ENCODE data around the gene KIR3DL3.
"Not testable (repeated sequence)": the region's sequence is repeated elsewhere in the genome, so short reads cannot be mapped to it uniquely, and the experiment has no call there.

KIR3DL3 gene

GRCh38 chr19:54738306-54738705 is 14.1 kb downstream of the KIR3DL3 start, which contains the start of gene KIR2DL3:
KIR2DL3 (plus strand) TSS chr19:54738513; CDS start chr19:54738546, 33 bp downstream.
- DNase-seq: not testable (repeated sequence)

GRCh38 chr19:54738715-54739114 is 14.5 kb downstream of the KIR3DL3 start:
- no peak for DNase-seq

DNA sequence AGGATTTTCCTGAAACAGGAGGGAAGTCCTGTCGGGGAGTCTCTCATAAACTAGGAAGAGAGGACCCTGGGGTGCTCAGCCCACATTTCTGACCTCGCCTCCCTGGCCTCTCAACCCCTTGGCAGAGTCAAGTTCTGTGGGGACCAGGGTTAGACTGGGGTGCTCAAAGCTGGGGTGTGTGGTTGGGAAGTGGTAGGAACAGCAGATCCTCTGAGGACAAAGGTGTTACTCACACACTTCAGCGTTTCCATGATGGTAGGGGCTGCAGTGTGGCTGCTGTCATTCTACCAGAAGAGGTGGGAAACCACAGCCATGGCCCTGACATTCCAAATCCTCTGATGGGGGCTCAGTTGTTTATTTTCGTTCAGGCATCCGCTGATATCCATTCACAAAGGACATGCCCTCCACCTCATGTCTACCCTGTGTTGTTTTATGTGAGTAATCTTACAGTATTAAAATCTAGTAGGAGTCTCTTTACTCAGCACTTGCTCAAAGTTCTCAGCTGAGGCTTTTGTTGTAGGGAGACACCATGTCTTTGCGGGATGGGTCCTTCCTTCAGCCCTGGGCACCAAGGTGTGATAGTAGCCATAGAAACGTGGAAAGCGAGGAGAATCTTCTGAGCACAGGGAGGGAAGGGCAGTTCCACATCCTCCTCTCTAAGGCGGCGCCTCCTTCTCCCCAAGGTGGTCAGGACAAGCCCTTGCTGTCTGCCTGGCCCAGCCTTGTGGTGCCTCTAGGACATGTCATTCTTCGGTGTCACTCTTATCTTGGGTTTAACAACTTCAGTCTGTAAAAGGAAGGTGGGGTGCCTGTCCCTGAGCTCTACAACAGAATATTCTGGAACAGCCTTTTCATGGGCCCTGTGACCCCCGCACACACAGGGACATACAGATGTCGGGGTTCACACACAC is 15.6 kb downstream of the KIR3DL3 start:
- no peak for DNase-seq

DNA sequence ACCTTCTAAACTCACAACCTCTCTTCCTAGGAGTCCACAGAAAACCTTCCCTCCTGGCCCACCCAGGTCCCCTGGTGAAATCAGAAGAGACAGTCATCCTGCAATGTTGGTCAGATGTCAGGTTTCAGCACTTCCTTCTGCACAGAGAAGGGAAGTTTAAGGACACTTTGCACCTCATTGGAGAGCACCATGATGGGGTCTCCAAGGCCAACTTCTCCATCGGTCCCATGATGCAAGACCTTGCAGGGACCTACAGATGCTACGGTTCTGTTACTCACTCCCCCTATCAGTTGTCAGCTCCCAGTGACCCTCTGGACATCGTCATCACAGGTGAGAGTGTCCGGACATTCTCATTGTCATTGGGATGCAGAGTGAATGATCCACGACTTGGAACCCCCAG is 17.7 kb downstream of the KIR3DL3 start:
- not testable (repeated sequence) for DNase-seq

DNA sequence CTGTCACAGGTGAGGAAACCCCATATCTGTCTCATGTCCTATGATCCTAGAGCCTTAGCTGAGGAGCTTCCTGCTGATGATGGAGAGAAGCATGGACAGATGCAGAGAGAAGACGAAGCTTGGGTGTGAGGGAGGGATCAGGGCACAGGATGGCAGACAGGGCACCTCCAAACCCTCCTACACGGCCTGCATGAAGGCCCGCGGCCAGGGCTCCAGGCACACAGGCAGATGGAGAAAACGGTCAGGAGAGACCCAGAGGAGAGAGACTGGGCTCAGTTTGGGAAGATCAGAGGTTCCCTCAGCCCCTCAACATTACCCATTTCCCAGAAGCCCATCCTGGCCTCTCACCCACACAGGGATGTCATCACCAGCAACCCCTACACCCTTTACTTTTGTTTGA is 19.8 kb downstream of the KIR3DL3 start:
- DNase-seq: not testable (repeated sequence)

DNA sequence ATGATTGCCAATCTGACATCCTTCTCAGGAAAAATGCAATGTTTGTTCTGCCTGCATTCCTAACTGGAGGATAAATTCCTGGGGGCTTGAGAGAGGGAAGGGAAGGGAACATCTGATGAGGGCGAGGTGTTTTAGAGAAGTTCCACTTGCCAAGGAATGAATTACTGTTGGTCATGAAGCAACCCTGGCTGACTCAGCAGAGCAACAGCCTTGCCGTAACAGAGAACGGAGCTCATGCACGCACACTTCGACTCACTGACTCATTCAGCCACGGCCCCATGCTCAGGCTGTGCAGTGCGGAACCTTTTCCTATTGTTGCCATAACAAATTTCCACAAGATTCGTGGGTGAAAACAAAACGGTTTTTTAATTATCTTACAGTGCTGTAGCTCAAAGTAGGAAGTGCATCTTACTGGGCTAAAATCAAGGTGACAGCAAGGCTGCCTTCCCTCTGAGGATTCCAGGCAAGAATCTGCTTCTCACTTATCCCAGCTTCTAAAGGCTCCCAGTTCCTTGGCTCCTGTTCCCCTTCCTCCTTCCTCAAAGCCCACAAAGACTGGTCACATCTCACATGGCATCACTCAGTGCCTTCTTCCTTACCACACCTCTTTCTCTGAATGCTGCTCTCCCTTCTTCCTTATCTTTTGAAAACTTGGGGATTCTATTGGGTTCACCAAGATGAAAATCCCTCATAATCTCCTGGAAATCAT is 23.5 kb downstream of the KIR3DL3 start:
- not testable (repeated sequence) for DNase-seq

- DNase-seq: not testable (repeated sequence)
Measured at GRCh38 chr19:54750276-54750675, 26.0 kb downstream of the KIR3DL3 start.

DNA sequence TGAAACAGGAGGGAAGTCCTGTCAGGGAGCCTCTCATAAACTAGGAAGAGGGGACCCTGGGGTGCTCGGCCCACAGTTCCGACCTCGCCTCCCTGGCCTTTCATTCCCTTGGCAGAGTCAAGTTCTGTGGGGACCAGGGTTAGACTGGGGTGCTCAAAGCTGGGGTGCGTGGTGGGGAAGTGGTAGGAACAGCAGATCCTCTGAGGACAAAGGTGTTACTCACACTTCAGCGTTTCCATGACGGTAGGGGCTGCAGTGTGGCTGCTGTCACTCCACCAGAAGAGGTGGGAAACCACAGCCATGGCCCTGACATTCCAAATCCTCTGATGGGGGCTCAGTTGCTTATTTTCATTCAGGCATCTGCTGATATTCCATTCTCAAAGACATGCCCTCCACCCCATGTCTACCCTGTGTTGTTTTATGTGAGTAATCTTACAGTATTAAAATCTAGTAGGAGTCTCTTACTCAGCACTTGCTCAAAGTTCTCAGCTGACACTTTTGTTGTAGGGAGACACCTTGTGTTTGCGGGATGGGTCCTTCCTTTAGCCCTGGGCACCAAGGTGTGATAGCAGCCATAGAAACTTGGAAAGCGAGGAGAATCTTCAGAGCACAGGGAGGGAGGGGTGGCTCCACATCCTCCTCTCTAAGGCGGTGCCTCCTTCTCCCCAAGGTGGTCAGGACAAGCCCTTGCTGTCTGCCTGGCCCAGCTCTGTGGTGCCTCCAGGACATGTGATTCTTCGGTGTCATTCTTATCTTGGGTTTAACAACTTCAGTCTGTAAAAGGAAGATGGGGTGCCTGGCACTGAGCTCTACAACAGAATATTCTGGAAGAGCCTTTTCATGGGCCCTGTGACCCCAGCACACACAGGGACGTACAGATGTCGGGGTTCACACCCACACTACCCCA is 32.2 kb downstream of the KIR3DL3 start:
- DNase-seq: not testable (repeated sequence)

DNA sequence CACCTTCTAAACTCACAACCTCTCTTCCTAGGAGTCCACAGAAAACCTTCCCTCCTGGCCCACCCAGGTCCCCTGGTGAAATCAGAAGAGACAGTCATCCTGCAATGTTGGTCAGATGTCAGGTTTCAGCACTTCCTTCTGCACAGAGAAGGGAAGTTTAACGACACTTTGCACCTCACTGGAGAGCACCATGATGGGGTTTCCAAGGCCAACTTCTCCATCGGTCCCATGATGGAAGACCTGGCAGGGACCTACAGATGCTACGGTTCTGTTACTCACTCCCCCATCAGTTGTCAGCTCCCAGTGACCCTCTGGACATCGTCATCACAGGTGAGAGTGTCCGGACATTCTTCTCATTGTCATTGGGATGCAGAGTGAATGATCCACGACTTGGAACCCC is 34.3 kb downstream of the KIR3DL3 start:
- DNase-seq: not testable (repeated sequence)

DNA sequence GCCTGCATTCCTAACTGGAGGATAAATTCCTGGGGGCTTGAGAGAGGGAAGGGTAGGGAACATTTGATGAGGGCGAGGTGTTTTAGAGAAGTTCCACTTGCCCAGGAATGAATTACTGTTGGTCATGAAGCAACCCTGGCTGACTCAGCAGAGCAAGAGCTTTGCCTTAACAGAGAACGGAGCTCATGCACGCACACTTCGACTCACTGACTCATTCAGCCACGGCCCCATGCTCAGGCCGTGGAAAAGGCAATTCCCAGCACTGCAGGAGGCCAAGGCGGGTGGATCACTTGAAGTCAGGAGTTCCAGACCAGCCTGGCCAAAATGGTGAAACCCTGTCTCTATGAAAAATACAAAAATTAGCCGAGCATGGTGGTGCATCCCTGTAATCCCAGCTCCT is 40.0 kb downstream of the KIR3DL3 start:
- DNase-seq: not testable (repeated sequence)

- DNase-seq: not testable (repeated sequence)
Measured at GRCh38 chr19:54766464-54766863, 42.2 kb downstream of the KIR3DL3 start.

DNA sequence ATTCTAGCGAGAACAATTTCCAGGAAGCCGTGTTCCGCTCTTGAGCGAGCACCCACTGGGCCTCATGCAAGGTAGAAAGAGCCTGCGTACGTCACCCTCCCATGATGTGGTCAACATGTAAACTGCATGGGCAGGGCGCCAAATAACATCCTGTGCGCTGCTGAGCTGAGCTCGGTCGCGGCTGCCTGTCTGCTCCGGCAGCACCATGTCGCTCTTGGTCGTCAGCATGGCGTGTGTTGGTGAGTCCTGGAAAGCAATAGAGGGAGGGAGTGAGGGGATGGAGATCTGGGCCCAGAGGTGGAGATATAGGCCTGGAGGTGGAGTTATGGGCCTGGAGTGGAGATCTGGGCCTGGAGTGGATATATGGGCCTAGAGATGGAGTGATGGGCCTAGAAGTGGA is 45.4 kb downstream of the KIR3DL3 start, which contains the start of gene KIR2DL1:
TSS of gene KIR2DL1 (plus strand) at position 148 of the 400 bp plus-strand sequence. CDS start at position 206, 58 bp downstream.
- not testable (repeated sequence) for DNase-seq

GRCh38 chr19:54770511-54770910 is 46.3 kb downstream of the KIR3DL3 start:
- DNase-seq: not testable (repeated sequence)

- DNase-seq: not testable (repeated sequence)
Measured at GRCh38 chr19:54771018-54771960, 47.0 kb downstream of the KIR3DL3 start.

DNA sequence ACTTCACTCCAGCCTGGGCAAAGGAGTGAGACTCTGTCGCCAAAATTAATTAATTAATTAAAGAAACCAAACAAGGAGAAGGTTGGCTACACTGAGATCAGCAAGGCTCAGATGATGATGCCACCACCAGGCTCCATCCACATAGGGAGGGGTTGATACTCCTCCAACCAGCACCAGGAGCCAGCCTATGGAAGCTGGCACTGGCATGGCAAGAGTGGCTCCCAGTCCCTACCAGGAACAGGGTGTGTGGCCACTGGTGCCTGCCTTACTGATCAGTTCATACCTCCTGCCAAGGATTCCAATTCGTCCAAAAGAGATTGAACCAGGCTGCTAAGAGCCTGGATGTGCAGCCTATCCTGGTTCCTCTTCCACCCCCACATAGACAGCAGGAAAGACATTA is 48.4 kb downstream of the KIR3DL3 start:
- not testable (repeated sequence) for DNase-seq

GRCh38 chr19:54775095-54775815 is 51.0 kb downstream of the KIR3DL3 start:
- DNase-seq: not testable (repeated sequence)

- DNase-seq: not testable (repeated sequence)
Measured at GRCh38 chr19:54775830-54776229, 51.6 kb downstream of the KIR3DL3 start.

DNA sequence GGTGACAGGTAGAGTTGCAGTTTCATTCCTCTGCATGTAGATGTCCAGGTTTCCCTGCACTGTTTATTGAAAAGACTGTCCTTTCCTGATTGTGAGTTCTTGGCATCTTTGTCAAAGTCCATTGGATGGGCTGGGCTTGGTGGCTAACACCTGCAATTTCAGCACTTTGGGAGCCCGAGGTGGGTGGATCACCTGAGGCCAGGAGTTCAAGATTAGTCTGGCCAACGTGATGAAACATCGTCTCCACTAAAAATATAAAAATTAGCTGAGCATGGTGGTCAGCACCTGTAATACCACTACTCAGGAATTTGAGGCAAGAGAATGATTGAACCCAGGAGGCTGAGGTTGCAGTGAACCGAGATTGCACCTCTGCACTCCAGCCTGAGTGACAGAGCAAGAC is 53.6 kb downstream of the KIR3DL3 start:
- not testable (repeated sequence) for DNase-seq

GRCh38 chr19:54778896-54779295 is 54.7 kb downstream of the KIR3DL3 start:
- not testable (repeated sequence) for DNase-seq

DNA sequence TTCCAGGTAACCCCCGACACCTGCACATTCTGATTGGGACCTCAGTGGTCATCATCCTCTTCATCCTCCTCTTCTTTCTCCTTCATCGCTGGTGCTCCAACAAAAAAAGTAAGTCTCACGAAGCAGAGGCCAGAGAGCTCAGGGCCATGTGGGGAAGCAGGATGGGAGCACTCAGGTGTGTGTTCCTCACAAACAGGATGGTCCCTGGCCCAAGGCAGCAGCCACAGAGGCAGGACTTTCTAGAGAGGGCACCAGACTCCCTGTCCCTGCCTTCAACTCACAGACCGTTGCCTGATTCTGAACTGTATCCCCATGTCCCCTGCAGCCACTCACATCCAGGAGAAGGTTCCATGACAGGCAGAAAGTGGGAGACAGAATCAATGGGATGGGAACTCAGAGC is 58.7 kb downstream of the KIR3DL3 start:
- not testable (repeated sequence) for DNase-seq
